Hepatocyte (in vitro differentiated cells): ENCODE data around the gene LEF1. TPM values are rescaled to one million over a fixed set of nuclear protein-coding genes. Genes with fewer than 3 reads are reported as not detected.

Experiments used
- DNase-seq: peaks from one replicate; pipeline ENCODE4 v3.0.0-alpha.2; 2016; ENCODE audit warnings: low spot score
- H2AFZ ChIP-seq: fragments of 200-600 bp; sonication (generic); 2 replicates; pipeline ENCODE4 v1.6.0; 2016; ENCODE audit warnings: antibody characterized with exemption, mild to moderate bottlenecking
- H3K27ac ChIP-seq: fragments of 200-600 bp; sonication (generic); 2 replicates; pipeline ENCODE4 v1.5.1; 2016; ENCODE audit warnings: mild to moderate bottlenecking
- H3K27me3 ChIP-seq: fragments of 200-600 bp; sonication (generic); 2 replicates; pipeline ENCODE4 v1.6.1; 2016
- H3K36me3 ChIP-seq: fragments of 200-600 bp; sonication (generic); replicated peaks from 2 replicates; pipeline ENCODE4 v1.5.1; 2016; ENCODE audit warnings: low read depth; ENCODE audit not compliant: insufficient read depth
- H3K4me1 ChIP-seq: fragments of 200-600 bp; sonication (generic); 2 replicates; pipeline ENCODE4 v1.5.1; 2016; ENCODE audit warnings: mild to moderate bottlenecking, moderate library complexity; ENCODE audit not compliant: insufficient read depth
- H3K4me2 ChIP-seq: fragments of 200-600 bp; sonication (generic); 2 replicates; pipeline ENCODE4 v1.6.0; 2016
- H3K4me3 ChIP-seq: fragments of 200-600 bp; sonication (generic); 2 replicates; pipeline ENCODE4 v1.5.1; 2016; ENCODE audit warnings: mild to moderate bottlenecking
- H3K79me2 ChIP-seq: fragments of 200-600 bp; sonication (generic); 2 replicates; pipeline ENCODE4 v1.6.0; 2017; ENCODE audit warnings: mild to moderate bottlenecking
- H3K9me2 ChIP-seq: fragments of 200-600 bp; sonication (generic); replicated peaks from 2 replicates; pipeline ENCODE4 v1.6.0; 2017; ENCODE audit warnings: mild to moderate bottlenecking; ENCODE audit not compliant: insufficient read depth
- H3K9me3 ChIP-seq: fragments of 200-600 bp; sonication (generic); 2 replicates; pipeline ENCODE4 v1.5.1; 2016; ENCODE audit warnings: low read depth, mild to moderate bottlenecking
- H4K20me1 ChIP-seq: fragments of 200-600 bp; sonication (generic); 2 replicates; pipeline ENCODE4 v1.6.0; 2016; ENCODE audit warnings: mild to moderate bottlenecking; ENCODE audit not compliant: insufficient read depth, poor library complexity, severe bottlenecking
- EZH2 ChIP-seq: fragments of 200-600 bp; sonication (generic); IDR thresholded peaks from 2 replicates; pipeline ENCODE4 v1.6.1; 2016; ENCODE audit warnings: antibody characterized with exemption, mild to moderate bottlenecking, borderline replicate concordance
- EZH2phosphoT487 ChIP-seq: fragments of 200-600 bp; sonication (generic); IDR thresholded peaks from one replicate; pipeline ENCODE4 v1.6.1; 2018; ENCODE audit warnings: antibody characterized with exemption, mild to moderate bottlenecking, low read depth, moderate library complexity; ENCODE audit not compliant: unreplicated experiment, severe bottlenecking
- whole genome bisulfite sequencing: methylation state at CpG from one replicate; pipeline ENCODE4 v1.1.6; 2016; ENCODE audit warnings: low lambda C conversion rate; ENCODE audit errors: missing lambda C conversion rate; 5-methylcytosine and 5-hydroxymethylcytosine counted together
- polyA plus RNA-seq: library from polyadenylated mRNA; unstranded; fragments of >200 nt; fragmentation: Nextera tagmentation; extraction: Ambion mirVana; gene quantifications from 2 replicates; pipeline ENCODE4 v1.2.1, GENCODE V29; 2016
- total RNA-seq: library from RNA; depleted of rRNA; stranded (reverse); fragments of >200 nt; gene quantifications from 2 replicates; pipeline ENCODE4 v1.2.3, GENCODE V29; 2014
- TF ChIP-seq, protein P1 (sequence below): fragments of 200-600 bp; sonication (generic); IDR thresholded peaks from 2 replicates; pipeline ENCODE4 v1.5.1; 2016; ENCODE audit warnings: antibody characterized with exemption, mild to moderate bottlenecking; ENCODE audit not compliant: poor library complexity

LEF1 gene
- total and polyA plus RNA-seq, 2 experiments from 2014 or later = 8.6 to 10.4 TPM

- H4K20me1 ChIP-seq = no peaks in the 10 kb centered on the region
- no peaks in the 10 kb centered on the region for H3K9me2 ChIP-seq
- 85% methylated on average over 5 of the region's 5 CpGs for WGBS
- H3K36me3 ChIP-seq = peaks cover 3% of the 10 kb centered on the region
- TF ChIP-seq, protein P1, sequence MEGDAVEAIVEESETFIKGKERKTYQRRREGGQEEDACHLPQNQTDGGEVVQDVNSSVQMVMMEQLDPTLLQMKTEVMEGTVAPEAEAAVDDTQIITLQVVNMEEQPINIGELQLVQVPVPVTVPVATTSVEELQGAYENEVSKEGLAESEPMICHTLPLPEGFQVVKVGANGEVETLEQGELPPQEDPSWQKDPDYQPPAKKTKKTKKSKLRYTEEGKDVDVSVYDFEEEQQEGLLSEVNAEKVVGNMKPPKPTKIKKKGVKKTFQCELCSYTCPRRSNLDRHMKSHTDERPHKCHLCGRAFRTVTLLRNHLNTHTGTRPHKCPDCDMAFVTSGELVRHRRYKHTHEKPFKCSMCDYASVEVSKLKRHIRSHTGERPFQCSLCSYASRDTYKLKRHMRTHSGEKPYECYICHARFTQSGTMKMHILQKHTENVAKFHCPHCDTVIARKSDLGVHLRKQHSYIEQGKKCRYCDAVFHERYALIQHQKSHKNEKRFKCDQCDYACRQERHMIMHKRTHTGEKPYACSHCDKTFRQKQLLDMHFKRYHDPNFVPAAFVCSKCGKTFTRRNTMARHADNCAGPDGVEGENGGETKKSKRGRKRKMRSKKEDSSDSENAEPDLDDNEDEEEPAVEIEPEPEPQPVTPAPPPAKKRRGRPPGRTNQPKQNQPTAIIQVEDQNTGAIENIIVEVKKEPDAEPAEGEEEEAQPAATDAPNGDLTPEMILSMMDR = no peak
- TF ChIP-seq EZH2 (no peak), EZH2phosphoT487 (no peak)
- H2AFZ ChIP-seq = no peak overlapping the region
- no peaks in the 10 kb centered on the region for H3K27me3 ChIP-seq
- no peak overlapping the region for H3K4me2 ChIP-seq
- H3K4me1 ChIP-seq = no peaks in the 10 kb centered on the region
- no peak for DNase-seq
- no peaks in the 10 kb centered on the region for H3K9me3 ChIP-seq
- no peak overlapping the region for H3K27ac ChIP-seq
- no peaks in the 10 kb centered on the region for H3K79me2 ChIP-seq
- H3K4me3 ChIP-seq = no peak overlapping the region
Observed at GRCh38 chr4:108024085-108024877, 144.5 kb downstream of the LEF1 start.

DNA sequence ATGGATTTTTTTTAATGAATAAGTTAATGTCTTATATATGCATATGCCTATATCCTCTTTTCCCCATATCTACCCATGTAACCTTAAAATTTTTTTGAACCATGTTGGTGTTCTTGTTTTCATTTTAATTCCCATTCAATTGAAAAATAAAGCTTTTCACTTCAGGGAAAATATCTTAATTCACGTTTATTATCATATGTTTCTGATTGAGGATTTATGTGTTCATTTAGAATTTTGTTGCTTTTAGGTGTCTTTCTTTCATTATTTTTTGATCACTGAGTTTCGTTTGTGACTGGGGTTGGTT, 149.9 kb downstream of the LEF1 start:
- H3K36me3 ChIP-seq = peaks cover 1% of the 10 kb centered on the region

DNA sequence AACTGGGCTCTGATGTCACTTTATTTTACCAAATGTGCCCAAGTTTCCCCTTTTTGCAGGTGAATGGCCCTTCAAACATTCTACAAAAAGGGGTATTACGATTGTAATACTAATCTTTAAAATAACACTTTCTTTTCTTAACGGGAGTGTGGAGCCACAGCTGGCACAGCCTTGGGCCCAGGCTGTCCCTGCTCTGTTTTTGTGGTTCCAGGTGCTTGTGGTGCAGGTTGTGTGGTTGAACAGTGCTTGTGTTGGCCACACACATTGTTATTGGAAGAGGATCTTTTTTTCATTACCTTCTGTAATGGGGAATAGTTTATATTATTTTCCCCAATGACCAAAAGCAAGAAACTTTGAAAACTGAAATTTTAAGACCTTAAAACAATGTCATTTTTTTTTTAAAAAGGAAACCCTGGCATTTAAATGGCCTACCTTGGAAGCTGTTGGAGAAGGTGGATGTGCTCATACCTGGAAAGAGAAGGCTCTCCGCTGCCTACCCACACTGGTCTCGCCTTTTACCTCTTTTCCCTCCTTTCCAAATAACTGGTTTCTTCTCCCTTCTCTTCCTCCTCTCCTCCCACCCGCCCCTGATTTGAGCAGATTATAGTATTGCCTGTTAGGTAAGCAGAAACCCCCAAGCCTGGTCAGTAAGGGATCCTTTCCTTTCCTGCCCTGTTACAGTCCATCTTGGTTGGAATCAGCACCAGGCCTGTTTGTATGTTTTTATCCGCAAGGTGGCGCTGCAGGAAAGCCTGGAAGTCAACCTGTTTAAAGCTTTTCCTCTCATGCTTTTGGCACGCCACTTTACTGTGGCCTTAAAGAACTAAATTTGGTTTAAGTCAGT, 150.5 kb downstream of the LEF1 start:
- Histone ChIP-seq H3K4me2 (no peak overlapping the region), H3K79me2 (no peaks in the 10 kb centered on the region), H3K27ac (no peak overlapping the region), H3K4me1 (peaks cover under 1% of the 10 kb centered on the region), H2AFZ (no peak overlapping the region), H3K9me3 (no peaks in the 10 kb centered on the region), H3K36me3 (no peaks in the 10 kb centered on the region), H4K20me1 (no peaks in the 10 kb centered on the region), H3K9me2 (no peaks in the 10 kb centered on the region), H3K27me3 (no peaks in the 10 kb centered on the region), H3K4me3 (no peak overlapping the region)
- DNase-seq = peak; percentile 87
- WGBS = 41% methylated on average over 8 of the region's 8 CpGs
- TF ChIP-seq, protein P1 = peak; percentile 87
- TF ChIP-seq EZH2 = no peak

More for the DNA sequence above, 149.9 kb downstream of the LEF1 start:
- no peak for DNase-seq
- Histone ChIP-seq H2AFZ (no peak overlapping the region), H3K9me3 (no peaks in the 10 kb centered on the region), H3K4me3 (no peak overlapping the region), H3K79me2 (no peaks in the 10 kb centered on the region), H4K20me1 (no peaks in the 10 kb centered on the region), H3K9me2 (no peaks in the 10 kb centered on the region), H3K27ac (no peak overlapping the region), H3K27me3 (no peaks in the 10 kb centered on the region), H3K4me1 (no peaks in the 10 kb centered on the region), H3K4me2 (no peak overlapping the region)
- 45% methylated on average over 2 of the region's 2 CpGs for WGBS
- no peak for TF ChIP-seq EZH2
- no peak for TF ChIP-seq EZH2phosphoT487

DNA sequence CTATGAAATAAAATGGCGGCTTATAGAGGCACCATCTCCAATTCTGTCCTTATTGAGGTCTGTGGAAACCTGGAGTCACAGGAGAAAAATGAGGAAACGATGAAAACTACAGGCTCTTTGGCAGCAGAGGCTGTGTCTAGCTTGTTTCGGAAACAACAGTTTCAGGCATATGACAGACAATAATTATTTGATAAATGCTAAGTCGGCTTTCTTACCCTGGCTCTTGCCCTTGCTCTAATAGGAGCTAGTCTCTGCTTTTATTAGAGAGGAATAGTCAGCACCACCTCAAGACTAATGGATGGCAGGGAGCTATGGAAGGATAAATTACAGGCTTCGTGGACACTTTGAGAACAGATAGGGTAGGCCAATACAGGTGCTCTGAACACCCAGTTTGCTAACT, 154.8 kb downstream of the LEF1 start:
- H3K9me3 ChIP-seq = no peaks in the 10 kb centered on the region
- no peaks in the 10 kb centered on the region for H3K9me2 ChIP-seq
- no peak overlapping the region for H2AFZ ChIP-seq
- no peak overlapping the region for H3K4me2 ChIP-seq
- H3K4me3 ChIP-seq = no peak overlapping the region
- H3K27me3 ChIP-seq = no peaks in the 10 kb centered on the region
- H3K27ac ChIP-seq = no peak overlapping the region
- 96% methylated on average over 5 of the region's 5 CpGs for WGBS
- H3K4me1 ChIP-seq = peaks cover 3% of the 10 kb centered on the region
- peaks cover 3% of the 10 kb centered on the region for H3K79me2 ChIP-seq
- no peak for DNase-seq
- H3K36me3 ChIP-seq = no peaks in the 10 kb centered on the region
- no peak for TF ChIP-seq EZH2phosphoT487
- TF ChIP-seq EZH2 = no peak
- TF ChIP-seq, protein P1 = no peak
- no peaks in the 10 kb centered on the region for H4K20me1 ChIP-seq
